WTC11 (cell line): ENCODE results near the gene LPIN2. TPM values are rescaled to one million over a fixed set of nuclear protein-coding genes. Genes with fewer than 3 reads are reported as not detected.

Experiments
- ATAC-seq: fragments of 200-7000 bp; cut with Tn5 transposase; 2 replicates; pipeline ENCODE4 v1.10.0; 2021; ENCODE audit warnings: mild to moderate bottlenecking, moderate library complexity
- CTCF ChIA-PET: fragments of 300-600 bp; sonication (Branson Sonifier 250); formaldehyde crosslinking; loops from one replicate; lab custom pipeline; 2021; ENCODE audit warnings: antibody characterized with exemption; lab: Charles Lee
- POLR2A ChIA-PET: fragments of 350-600 bp; sonication (Branson Sonifier 250); formaldehyde crosslinking; loops from one replicate; lab custom pipeline; 2021; ENCODE audit warnings: antibody characterized with exemption; lab: Charles Lee
- DNase-seq: peaks from one replicate; pipeline ENCODE4 v3.0.0; 2021; ENCODE audit warnings: low spot score
- H3K27ac Mint-ChIP-seq: 2 replicates; pipeline ENCODE4 v1.8.0; 2021; ENCODE audit warnings: mixed read lengths
- H3K27me3 Mint-ChIP-seq: 2 replicates; pipeline ENCODE4 v1.8.0; 2021; ENCODE audit warnings: low read depth, mild to moderate bottlenecking, moderate library complexity, mixed read lengths
- H3K36me3 Mint-ChIP-seq: 2 replicates; pipeline ENCODE4 v1.8.0; 2021; ENCODE audit warnings: mixed read lengths
- H3K4me1 Mint-ChIP-seq: 2 replicates; pipeline ENCODE4 v1.8.0; 2022; ENCODE audit warnings: mixed read lengths
- H3K4me3 Mint-ChIP-seq: 2 replicates; pipeline ENCODE4 v1.8.0; 2021; ENCODE audit warnings: mild to moderate bottlenecking, moderate library complexity, mixed read lengths
- H3K9me3 Mint-ChIP-seq: 2 replicates; pipeline ENCODE4 v1.8.0; 2021; ENCODE audit warnings: mixed read lengths
- AFF4 ChIP-seq: sonication (generic); formaldehyde crosslinking; IDR thresholded peaks from 2 replicates; pipeline ENCODE4 v1.8.1; 2023; ENCODE audit warnings: mild to moderate bottlenecking, missing genetic modification reagents, borderline replicate concordance
- EMX1 ChIP-seq: fragments of 250-450 bp; sonication (Bioruptor Pico); IDR thresholded peaks from 2 replicates; pipeline ENCODE4 v1.8.0; 2021; ENCODE audit warnings: mild to moderate bottlenecking
- JUN ChIP-seq: sonication (generic); formaldehyde crosslinking; IDR thresholded peaks from 2 replicates; pipeline ENCODE4 v1.8.0; 2023; ENCODE audit warnings: mild to moderate bottlenecking, missing genetic modification reagents
- MAX ChIP-seq: sonication (generic); formaldehyde crosslinking; IDR thresholded peaks from 2 replicates; pipeline ENCODE4 v1.8.0; 2022; ENCODE audit warnings: mild to moderate bottlenecking, missing genetic modification reagents
- MYBL2 ChIP-seq: sonication (generic); formaldehyde crosslinking; IDR thresholded peaks from 2 replicates; pipeline ENCODE4 v1.8.1; 2023; ENCODE audit warnings: mild to moderate bottlenecking, moderate library complexity, missing genetic modification reagents
- RELA ChIP-seq: sonication (generic); formaldehyde crosslinking; IDR thresholded peaks from 2 replicates; pipeline ENCODE4 v1.8.1; 2022; ENCODE audit warnings: missing genetic modification reagents, mild to moderate bottlenecking, borderline replicate concordance
- SP1 ChIP-seq: sonication (generic); formaldehyde crosslinking; conservative IDR thresholded peaks from 2 replicates; pipeline ENCODE4 v1.8.1; 2022; ENCODE audit warnings: missing genetic modification reagents
- TCF7 ChIP-seq: sonication (generic); formaldehyde crosslinking; IDR thresholded peaks from 2 replicates; pipeline ENCODE4 v1.8.0; 2022; ENCODE audit warnings: mild to moderate bottlenecking, low read depth, missing genetic modification reagents, moderate library complexity
- ZBTB21 ChIP-seq: sonication (generic); formaldehyde crosslinking; IDR thresholded peaks from 2 replicates; pipeline ENCODE4 v1.8.1; 2023; ENCODE audit warnings: mild to moderate bottlenecking, missing genetic modification reagents, borderline replicate concordance
- ZNF532 ChIP-seq: fragments of 250-450 bp; sonication (Bioruptor Pico); IDR thresholded peaks from 2 replicates; pipeline ENCODE4 v1.9.0; 2021; ENCODE audit warnings: mild to moderate bottlenecking, borderline replicate concordance
- total RNA-seq: library from RNA; stranded (reverse); gene quantifications from 3 replicates; pipeline ENCODE4 v1.2.3, GENCODE V29; 2021
- TF ChIP-seq, protein P1 (sequence below): sonication (generic); formaldehyde crosslinking; IDR thresholded peaks from 2 replicates; pipeline ENCODE4 v1.8.1; 2023; ENCODE audit warnings: mild to moderate bottlenecking, missing genetic modification reagents, moderate library complexity
- TF ChIP-seq, protein P2 (sequence below): sonication (generic); formaldehyde crosslinking; IDR thresholded peaks from 2 replicates; pipeline ENCODE4 v1.8.1; 2022; ENCODE audit warnings: mild to moderate bottlenecking, missing genetic modification reagents, moderate library complexity, borderline replicate concordance
- TF ChIP-seq, protein P3 (sequence below): sonication (generic); formaldehyde crosslinking; IDR thresholded peaks from 2 replicates; pipeline ENCODE4 v1.8.1; 2023; ENCODE audit warnings: mild to moderate bottlenecking, missing genetic modification reagents
- TF ChIP-seq, protein P4 (sequence below): sonication (generic); formaldehyde crosslinking; IDR thresholded peaks from 2 replicates; pipeline ENCODE4 v1.8.0; 2023; ENCODE audit warnings: mild to moderate bottlenecking, missing genetic modification reagents
- TF ChIP-seq, protein P5 (sequence below): fragments of 250-450 bp; sonication (Bioruptor Pico); IDR thresholded peaks from 2 replicates; pipeline ENCODE4 v1.8.0; 2021; ENCODE audit warnings: mild to moderate bottlenecking
- TF ChIP-seq, protein P6 (sequence below): fragments of 250-450 bp; sonication (Bioruptor Pico); IDR thresholded peaks from 2 replicates; pipeline ENCODE4 v2.1.2; 2022; ENCODE audit warnings: mild to moderate bottlenecking, moderate library complexity

LPIN2 gene
- total RNA-seq, 1 experiment from 2014 or later, result 11.8 TPM

DNA sequence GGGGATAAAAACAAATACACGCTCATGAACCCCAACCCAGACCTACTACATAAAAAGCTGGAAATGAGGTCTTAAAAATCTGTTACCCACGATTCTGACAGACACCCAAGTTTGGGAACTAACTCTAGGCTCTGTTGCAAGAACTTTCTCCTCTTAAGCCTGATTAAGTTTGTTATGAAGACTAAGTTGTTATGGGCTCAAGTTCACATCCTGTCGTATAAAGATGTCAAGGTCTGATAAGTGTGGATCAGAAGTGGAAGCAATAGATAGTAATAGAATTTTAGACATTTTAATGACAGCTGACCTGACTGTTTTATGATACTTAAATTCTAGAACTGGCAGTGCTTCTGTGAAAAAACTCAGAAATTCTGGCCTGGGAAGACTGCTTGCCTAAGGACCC lies 43.2 kb downstream of the LPIN2 start:
- ChIA-PET CTCF (no interaction called here), POLR2A (no interaction called here)
- no peak for DNase-seq
- H3K36me3 Mint-ChIP-seq, result no peaks in the 10 kb centered on the region
- ATAC-seq, result no peak
- H3K4me3 Mint-ChIP-seq, result no peak overlapping the region
- no peak overlapping the region for H3K27ac Mint-ChIP-seq
- H3K4me1 Mint-ChIP-seq, result peaks cover 35% of the 10 kb centered on the region
- H3K27me3 Mint-ChIP-seq, result no peaks in the 10 kb centered on the region
- no peak for TF ChIP-seq RELA (CRISPR knock-in tag)
- TF ChIP-seq, protein P1, sequence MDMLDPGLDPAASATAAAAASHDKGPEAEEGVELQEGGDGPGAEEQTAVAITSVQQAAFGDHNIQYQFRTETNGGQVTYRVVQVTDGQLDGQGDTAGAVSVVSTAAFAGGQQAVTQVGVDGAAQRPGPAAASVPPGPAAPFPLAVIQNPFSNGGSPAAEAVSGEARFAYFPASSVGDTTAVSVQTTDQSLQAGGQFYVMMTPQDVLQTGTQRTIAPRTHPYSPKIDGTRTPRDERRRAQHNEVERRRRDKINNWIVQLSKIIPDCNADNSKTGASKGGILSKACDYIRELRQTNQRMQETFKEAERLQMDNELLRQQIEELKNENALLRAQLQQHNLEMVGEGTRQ, result no peak
- TF ChIP-seq, protein P2, sequence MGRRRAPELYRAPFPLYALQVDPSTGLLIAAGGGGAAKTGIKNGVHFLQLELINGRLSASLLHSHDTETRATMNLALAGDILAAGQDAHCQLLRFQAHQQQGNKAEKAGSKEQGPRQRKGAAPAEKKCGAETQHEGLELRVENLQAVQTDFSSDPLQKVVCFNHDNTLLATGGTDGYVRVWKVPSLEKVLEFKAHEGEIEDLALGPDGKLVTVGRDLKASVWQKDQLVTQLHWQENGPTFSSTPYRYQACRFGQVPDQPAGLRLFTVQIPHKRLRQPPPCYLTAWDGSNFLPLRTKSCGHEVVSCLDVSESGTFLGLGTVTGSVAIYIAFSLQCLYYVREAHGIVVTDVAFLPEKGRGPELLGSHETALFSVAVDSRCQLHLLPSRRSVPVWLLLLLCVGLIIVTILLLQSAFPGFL (CRISPR knock-in tag), result no peak
- TF ChIP-seq, protein P3, sequence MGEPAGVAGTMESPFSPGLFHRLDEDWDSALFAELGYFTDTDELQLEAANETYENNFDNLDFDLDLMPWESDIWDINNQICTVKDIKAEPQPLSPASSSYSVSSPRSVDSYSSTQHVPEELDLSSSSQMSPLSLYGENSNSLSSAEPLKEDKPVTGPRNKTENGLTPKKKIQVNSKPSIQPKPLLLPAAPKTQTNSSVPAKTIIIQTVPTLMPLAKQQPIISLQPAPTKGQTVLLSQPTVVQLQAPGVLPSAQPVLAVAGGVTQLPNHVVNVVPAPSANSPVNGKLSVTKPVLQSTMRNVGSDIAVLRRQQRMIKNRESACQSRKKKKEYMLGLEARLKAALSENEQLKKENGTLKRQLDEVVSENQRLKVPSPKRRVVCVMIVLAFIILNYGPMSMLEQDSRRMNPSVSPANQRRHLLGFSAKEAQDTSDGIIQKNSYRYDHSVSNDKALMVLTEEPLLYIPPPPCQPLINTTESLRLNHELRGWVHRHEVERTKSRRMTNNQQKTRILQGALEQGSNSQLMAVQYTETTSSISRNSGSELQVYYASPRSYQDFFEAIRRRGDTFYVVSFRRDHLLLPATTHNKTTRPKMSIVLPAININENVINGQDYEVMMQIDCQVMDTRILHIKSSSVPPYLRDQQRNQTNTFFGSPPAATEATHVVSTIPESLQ, result no peak
- TF ChIP-seq SP1 (CRISPR knock-in tag), result no peak
- no peak for TF ChIP-seq ZBTB21 (CRISPR knock-in tag)
- no peak for TF ChIP-seq MYBL2 (CRISPR knock-in tag)
- no peak for TF ChIP-seq AFF4
- TF ChIP-seq, protein P4, sequence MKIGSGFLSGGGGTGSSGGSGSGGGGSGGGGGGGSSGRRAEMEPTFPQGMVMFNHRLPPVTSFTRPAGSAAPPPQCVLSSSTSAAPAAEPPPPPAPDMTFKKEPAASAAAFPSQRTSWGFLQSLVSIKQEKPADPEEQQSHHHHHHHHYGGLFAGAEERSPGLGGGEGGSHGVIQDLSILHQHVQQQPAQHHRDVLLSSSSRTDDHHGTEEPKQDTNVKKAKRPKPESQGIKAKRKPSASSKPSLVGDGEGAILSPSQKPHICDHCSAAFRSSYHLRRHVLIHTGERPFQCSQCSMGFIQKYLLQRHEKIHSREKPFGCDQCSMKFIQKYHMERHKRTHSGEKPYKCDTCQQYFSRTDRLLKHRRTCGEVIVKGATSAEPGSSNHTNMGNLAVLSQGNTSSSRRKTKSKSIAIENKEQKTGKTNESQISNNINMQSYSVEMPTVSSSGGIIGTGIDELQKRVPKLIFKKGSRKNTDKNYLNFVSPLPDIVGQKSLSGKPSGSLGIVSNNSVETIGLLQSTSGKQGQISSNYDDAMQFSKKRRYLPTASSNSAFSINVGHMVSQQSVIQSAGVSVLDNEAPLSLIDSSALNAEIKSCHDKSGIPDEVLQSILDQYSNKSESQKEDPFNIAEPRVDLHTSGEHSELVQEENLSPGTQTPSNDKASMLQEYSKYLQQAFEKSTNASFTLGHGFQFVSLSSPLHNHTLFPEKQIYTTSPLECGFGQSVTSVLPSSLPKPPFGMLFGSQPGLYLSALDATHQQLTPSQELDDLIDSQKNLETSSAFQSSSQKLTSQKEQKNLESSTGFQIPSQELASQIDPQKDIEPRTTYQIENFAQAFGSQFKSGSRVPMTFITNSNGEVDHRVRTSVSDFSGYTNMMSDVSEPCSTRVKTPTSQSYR, result no peak
- TF ChIP-seq MAX (CRISPR knock-in tag), result no peak
- TF ChIP-seq, protein P5, sequence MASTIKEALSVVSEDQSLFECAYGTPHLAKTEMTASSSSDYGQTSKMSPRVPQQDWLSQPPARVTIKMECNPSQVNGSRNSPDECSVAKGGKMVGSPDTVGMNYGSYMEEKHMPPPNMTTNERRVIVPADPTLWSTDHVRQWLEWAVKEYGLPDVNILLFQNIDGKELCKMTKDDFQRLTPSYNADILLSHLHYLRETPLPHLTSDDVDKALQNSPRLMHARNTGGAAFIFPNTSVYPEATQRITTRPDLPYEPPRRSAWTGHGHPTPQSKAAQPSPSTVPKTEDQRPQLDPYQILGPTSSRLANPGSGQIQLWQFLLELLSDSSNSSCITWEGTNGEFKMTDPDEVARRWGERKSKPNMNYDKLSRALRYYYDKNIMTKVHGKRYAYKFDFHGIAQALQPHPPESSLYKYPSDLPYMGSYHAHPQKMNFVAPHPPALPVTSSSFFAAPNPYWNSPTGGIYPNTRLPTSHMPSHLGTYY (CRISPR knock-in tag), result no peak
- no peak for TF ChIP-seq ZNF532 (CRISPR knock-in tag)
- TF ChIP-seq JUN (CRISPR knock-in tag), result no peak
- TF ChIP-seq, protein P6, sequence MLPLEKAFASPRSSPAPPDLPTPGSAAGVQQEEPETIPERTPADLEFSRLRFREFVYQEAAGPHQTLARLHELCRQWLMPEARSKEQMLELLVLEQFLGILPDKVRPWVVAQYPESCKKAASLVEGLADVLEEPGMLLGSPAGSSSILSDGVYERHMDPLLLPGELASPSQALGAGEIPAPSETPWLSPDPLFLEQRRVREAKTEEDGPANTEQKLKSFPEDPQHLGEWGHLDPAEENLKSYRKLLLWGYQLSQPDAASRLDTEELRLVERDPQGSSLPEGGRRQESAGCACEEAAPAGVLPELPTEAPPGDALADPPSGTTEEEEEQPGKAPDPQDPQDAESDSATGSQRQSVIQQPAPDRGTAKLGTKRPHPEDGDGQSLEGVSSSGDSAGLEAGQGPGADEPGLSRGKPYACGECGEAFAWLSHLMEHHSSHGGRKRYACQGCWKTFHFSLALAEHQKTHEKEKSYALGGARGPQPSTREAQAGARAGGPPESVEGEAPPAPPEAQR (CRISPR knock-in tag), result no peak
- no peak for TF ChIP-seq EMX1 (CRISPR knock-in tag)
- no peak for TF ChIP-seq TCF7 (CRISPR knock-in tag)
- H3K9me3 Mint-ChIP-seq, result no peaks in the 10 kb centered on the region
